ENCODE data around the gene RBM38. TPM values are rescaled to one million over a fixed set of nuclear protein-coding genes. Genes with fewer than 3 reads are reported as not detected.

Gene RBM38
- total RNA-seq, 1 experiment from 2014 or later, result 56.5 TPM

- Histone ChIP-seq H3F3A (ENCODE audit: low read length, unreplicated experiment) (no peaks in the 10 kb centered on the region), H3K9ac (ENCODE audit: low read length) (no peak overlapping the region), H3K4me1 (ENCODE audit: insufficient read depth, low read length) (no peaks in the 10 kb centered on the region), H3K36me3 (ENCODE audit: low read depth, low read length) (peaks cover 49% of the 10 kb centered on the region; the same call in 1 of the 2 replicates), H3K79me2 (ENCODE audit: low read length) (peaks cover 4% of the 10 kb centered on the region; the same call in 1 of the 2 replicates), H4K20me1 (ENCODE audit: low read length) (no peaks in the 10 kb centered on the region), H3K4me3 (ENCODE audit: low read length) (no peak overlapping the region), H3K4me2 (ENCODE audit: low read length) (no peak overlapping the region), H2AFZ (ENCODE audit: low read length) (no peak overlapping the region), H3K27me3 (ENCODE audit: low read length) (no peaks in the 10 kb centered on the region), H3K9me2 (replicated peaks; ENCODE audit: low read length) (no peaks in the 10 kb centered on the region), H3K27ac (ENCODE audit: low read length) (no peak overlapping the region), H3K9me3 (ENCODE audit: low read length) (no peaks in the 10 kb centered on the region)
- ATAC-seq (no peak), DNase-seq (no peak)
- TF ChIP-seq EZH2phosphoT487 (IDR thresholded peaks at IDR 0.05; ENCODE audit: borderline replicate concordance, low read length) (no peak), EZH2 (IDR thresholded peaks at IDR 0.05; ENCODE audit: low read length, unreplicated experiment) (no peak)
- TF ChIP-seq, protein P1, sequence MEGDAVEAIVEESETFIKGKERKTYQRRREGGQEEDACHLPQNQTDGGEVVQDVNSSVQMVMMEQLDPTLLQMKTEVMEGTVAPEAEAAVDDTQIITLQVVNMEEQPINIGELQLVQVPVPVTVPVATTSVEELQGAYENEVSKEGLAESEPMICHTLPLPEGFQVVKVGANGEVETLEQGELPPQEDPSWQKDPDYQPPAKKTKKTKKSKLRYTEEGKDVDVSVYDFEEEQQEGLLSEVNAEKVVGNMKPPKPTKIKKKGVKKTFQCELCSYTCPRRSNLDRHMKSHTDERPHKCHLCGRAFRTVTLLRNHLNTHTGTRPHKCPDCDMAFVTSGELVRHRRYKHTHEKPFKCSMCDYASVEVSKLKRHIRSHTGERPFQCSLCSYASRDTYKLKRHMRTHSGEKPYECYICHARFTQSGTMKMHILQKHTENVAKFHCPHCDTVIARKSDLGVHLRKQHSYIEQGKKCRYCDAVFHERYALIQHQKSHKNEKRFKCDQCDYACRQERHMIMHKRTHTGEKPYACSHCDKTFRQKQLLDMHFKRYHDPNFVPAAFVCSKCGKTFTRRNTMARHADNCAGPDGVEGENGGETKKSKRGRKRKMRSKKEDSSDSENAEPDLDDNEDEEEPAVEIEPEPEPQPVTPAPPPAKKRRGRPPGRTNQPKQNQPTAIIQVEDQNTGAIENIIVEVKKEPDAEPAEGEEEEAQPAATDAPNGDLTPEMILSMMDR (conservative IDR thresholded peaks at IDR 0.05; ENCODE audit: low read depth, low read length), result no peak
- intact Hi-C loops (cut with micrococcal nuclease), result no loop called here
- BruUV-seq (replicated peaks), result no TSS peak
- CTCF ChIA-PET, result interaction anchor here (0.6 kb wide), 1 partner anchor 146 kb away, joined by 13 read pairs; no protein-coding TSS in a partner anchor
- POLR2A ChIA-PET (ENCODE audit: unreplicated experiment), result no interaction called here
Observed at GRCh38 chr20:57404006-57404405, 12.8 kb downstream of the RBM38 start.

- DNase-seq, result no peak
- ATAC-seq, result no peak
- CTCF ChIA-PET, result interaction anchor here (0.6 kb wide), 1 partner anchor 146 kb away, joined by 13 read pairs; no protein-coding TSS in a partner anchor
Observed at GRCh38 chr20:57404419-57405072, 13.3 kb downstream of the RBM38 start.

More at GRCh38 chr20:57404419-57405072, 13.3 kb downstream of the RBM38 start:
- no peaks in the 10 kb centered on the region for H3K9me2 ChIP-seq (replicated peaks; ENCODE audit: low read length)
- intact Hi-C loops (cut with micrococcal nuclease), result no loop called here
- no peaks in the 10 kb centered on the region for H3F3A ChIP-seq (ENCODE audit: low read length, unreplicated experiment)
- H3K79me2 ChIP-seq (ENCODE audit: low read length), result no peaks in the 10 kb centered on the region
- no TSS peak for BruUV-seq (replicated peaks)
- H3K4me2 ChIP-seq (ENCODE audit: low read length), result no peak overlapping the region
- no peak overlapping the region for H3K27ac ChIP-seq (ENCODE audit: low read length)
- no peaks in the 10 kb centered on the region for H4K20me1 ChIP-seq (ENCODE audit: low read length)
- no peak overlapping the region for H3K4me3 ChIP-seq (ENCODE audit: low read length)
- H3K27me3 ChIP-seq (ENCODE audit: low read length), result no peaks in the 10 kb centered on the region
- no peak overlapping the region for H3K9ac ChIP-seq (ENCODE audit: low read length)
- H3K9me3 ChIP-seq (ENCODE audit: low read length), result no peaks in the 10 kb centered on the region
- POLR2A ChIA-PET (ENCODE audit: unreplicated experiment), result no interaction called here
- H3K4me1 ChIP-seq (ENCODE audit: insufficient read depth, low read length), result no peaks in the 10 kb centered on the region
- no peak for TF ChIP-seq EZH2 (IDR thresholded peaks at IDR 0.05; ENCODE audit: low read length, unreplicated experiment)
- no peak for TF ChIP-seq EZH2phosphoT487 (IDR thresholded peaks at IDR 0.05; ENCODE audit: borderline replicate concordance, low read length)
- TF ChIP-seq, protein P1 (conservative IDR thresholded peaks at IDR 0.05; ENCODE audit: low read depth, low read length), result no peak
- H3K36me3 ChIP-seq (ENCODE audit: low read depth, low read length), result peaks cover 46% of the 10 kb centered on the region; the same call in 1 of the 2 replicates
- no peak overlapping the region for H2AFZ ChIP-seq (ENCODE audit: low read length)

Measured in PC-3 (cell line).